ENCODE measurements around the gene NUMA1.

NUMA1 gene

GRCh38 chr11:71955898-71956456, 124.4 kb downstream of the NUMA1 start:
- DNase-seq (ENCODE audit: low read depth), result no peak
